Activated effector memory CD4-positive, alpha-beta T cell treated with Interleukin-2 at 50 U/mL for 16 hours (primary cell): ENCODE measurements around the gene CCSER1.

Source experiments
- DNase-seq: peaks from one replicate; pipeline ENCODE4 v3.0.0-alpha.2; 2020

Gene CCSER1

GRCh38 chr4:90130076-90130475 is 2.9 kb downstream of the CCSER1 start:
- DNase-seq, result no peak

DNA sequence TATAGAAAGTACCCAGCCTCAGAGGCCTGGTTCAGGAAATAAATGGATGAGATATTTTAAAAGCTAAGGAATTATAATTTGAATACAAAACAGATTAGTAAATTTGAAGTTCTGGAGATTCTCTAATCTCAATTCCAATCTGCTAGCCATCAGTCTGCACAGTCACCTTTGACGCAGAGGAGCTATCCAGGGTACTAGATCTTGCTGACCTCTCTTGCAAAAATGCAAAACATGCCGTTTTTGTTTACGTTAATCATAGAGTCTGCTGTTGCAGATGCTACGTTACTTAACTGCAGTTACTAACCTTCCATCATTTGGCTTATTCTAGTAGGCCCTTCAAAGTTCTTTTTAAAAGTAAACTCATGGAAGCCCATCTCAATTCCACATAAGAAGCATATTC is 10.4 kb downstream of the CCSER1 start:
- no peak for DNase-seq

GRCh38 chr4:90142081-90142480 is 14.9 kb downstream of the CCSER1 start:
- no peak for DNase-seq

GRCh38 chr4:90145319-90145718 is 18.1 kb downstream of the CCSER1 start:
- DNase-seq, result no peak

DNA sequence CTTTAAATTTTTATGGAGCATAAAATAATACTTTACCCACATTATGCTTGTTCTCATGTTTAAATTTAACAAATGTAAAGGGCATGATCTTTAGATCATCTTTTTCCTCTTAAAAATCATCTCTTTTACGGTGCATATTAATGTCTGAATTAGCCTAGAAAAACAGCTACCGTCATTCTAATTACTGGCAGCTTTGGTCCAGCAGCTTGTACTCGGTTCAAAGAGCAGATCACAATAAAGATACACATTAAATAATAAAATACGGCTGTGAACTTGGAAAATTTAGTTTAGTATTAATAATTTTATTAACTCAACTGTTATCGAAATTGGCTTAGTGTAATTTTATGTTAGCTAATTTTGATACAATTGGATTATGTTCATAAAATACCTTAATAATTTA is 19.1 kb downstream of the CCSER1 start:
- no peak for DNase-seq

GRCh38 chr4:90148574-90149148 is 21.5 kb downstream of the CCSER1 start:
- DNase-seq, result no peak

- DNase-seq, result no peak
Observed at GRCh38 chr4:90152024-90152423, 24.8 kb downstream of the CCSER1 start.

GRCh38 chr4:90159193-90159592 is 32.0 kb downstream of the CCSER1 start:
- DNase-seq, result no peak

GRCh38 chr4:90160044-90160443 is 32.9 kb downstream of the CCSER1 start:
- DNase-seq, result no peak

DNA sequence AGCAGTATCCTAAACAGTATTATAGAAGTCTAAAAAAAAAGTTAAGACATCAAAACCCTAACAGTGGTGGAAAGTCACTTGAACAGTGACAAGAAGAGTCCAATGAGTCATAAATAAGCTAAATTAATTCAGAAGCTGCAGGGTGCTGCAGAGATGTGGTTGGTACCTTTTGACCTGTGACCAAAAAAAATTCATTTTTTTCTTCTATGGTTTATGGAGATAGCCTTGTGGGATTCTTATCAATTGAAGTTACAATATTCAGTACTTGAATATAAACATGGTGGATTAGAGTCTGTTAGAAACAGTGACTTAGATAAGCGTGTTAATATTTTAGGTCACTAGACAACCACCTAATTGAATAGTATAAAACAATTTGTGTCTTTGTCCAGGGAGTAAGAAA is 35.4 kb downstream of the CCSER1 start:
- no peak for DNase-seq

- DNase-seq, result no peak
Observed at GRCh38 chr4:90163872-90164271, 36.7 kb downstream of the CCSER1 start.

- DNase-seq, result no peak
Observed at GRCh38 chr4:90165883-90166282, 38.7 kb downstream of the CCSER1 start.

- no peak for DNase-seq
Observed at GRCh38 chr4:90171491-90171890, 44.3 kb downstream of the CCSER1 start.

DNA sequence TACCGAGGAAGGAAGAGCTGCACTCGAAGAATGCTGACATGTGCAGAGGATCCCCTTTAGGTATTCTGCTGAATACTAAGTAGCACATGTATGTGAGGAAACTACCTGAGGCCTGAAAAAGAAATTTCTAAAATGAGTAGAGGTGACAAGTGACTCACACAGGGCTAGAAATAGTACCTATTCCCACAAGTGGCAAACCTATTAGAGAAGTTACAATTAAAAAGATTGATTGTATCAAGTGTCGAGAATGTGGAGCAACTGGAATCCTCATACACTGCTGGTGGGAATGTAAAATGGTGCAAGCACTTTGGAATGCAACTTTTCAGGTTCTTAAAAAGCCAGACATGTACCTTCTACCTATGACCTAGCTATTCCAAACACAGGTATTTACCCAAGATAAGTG is 47.4 kb downstream of the CCSER1 start:
- DNase-seq, result no peak

DNA sequence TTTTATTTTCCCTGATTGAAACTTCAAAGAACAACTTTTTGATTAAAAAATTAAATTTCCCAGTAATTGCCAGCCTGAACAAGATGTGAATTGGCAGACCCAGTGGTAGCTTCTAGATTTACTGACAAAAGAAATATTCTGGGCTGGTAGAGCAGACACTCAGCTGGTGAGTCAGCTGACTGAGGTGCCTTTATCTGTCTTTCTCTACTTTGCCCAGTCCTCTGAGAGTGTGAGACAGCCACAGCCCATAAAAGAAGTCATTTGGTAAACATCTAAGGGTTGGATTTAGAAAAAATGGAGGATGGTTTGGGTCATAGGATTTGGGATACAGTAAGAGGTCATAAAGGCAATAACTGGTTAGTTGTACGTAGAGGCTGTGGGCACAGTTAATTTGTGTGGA is 54.5 kb downstream of the CCSER1 start:
- no peak for DNase-seq

DNA sequence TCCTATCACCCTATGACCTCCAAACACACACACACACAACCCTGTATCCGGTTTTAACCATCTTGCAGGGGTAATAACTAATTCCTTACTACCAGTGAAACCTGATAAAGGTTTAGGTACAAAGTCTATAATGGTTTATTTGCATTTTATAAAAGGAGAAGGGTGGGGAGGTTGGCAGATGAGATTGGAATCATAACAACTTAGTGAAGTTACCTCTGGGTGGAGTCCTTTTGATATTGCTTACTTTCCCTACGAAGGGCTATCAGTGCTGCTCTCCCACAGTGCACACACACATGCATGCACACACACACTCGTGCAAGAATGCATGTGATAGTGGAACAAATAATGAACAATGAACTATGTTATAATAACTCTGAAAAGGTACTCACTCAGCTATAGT is 56.1 kb downstream of the CCSER1 start:
- DNase-seq, result no peak

DNA sequence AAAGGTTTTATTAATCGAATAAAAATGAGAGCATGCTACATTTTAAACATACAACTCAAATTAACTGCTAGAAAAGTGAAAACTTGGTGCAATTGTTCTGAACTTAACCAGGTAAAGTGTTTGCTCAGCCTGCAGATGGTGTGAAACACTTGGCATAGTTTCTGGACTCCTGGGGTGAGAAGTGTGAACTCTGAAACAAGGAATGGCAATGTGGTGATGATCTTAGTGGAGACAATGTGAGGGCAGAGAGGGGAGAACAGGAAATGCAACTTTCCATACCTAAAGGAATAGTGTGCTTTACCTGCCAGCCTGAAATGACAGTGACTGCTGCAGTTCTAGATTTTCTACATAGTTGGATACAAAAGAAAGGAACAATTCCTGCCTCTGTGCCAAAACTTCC is 57.4 kb downstream of the CCSER1 start:
- no peak for DNase-seq

DNA sequence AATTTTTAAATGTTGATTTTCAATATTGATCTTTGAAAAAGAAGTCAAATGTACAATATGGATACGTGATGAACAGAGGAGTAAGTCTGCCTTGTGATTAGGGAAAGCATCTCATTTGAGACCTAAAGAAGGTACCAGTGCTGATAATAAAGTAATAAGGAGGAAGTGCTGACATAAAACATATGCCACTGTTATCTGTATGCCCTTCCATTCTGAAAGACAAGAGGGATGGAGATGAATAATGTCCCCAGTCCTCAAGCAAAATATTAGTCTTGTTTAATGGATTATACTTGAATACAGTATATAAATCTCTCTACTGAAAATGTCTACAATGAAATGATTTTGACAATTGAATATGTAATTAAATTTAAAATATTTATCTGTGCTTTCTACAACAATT is 58.2 kb downstream of the CCSER1 start:
- no peak for DNase-seq

GRCh38 chr4:90186229-90186628 is 59.0 kb downstream of the CCSER1 start:
- DNase-seq, result no peak

GRCh38 chr4:90187148-90187884 is 60.1 kb downstream of the CCSER1 start:
- no peak for DNase-seq

DNA sequence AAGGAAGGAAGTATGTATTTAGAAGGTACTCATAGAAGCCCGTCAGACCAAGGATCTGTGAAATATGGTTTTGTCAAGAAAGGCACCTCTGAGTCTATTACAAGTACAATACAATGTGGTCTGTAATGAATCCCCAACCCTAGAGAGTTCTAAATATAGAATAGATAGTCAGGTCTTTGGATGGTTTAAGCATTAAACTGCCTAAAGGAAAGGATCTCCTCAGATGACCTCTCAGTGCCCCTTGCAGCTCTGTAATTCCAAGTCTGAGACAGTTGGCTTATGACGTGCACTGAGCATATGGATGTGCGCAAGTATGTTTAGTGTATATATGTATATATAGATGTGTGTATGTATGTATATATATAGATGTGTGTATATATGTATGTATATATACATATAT is 62.0 kb downstream of the CCSER1 start:
- no peak for DNase-seq

DNA sequence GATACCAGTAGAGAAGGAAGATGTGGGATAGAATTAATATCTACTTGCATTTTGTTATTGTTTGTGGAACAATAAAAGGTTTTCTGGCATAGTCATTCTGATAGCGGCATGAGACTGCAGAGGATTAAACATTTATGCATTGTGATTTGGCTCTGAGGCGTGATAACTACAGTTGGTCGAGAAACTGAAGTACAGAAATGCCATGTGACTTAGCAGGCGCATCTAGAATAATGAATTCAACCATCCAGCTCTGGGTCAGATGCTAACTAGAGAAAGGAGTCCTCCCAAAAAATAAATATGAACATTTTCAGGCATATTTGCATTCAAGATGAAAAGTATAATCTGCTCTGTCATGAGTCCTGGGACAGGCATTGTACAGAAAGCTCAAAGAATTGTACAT is 62.8 kb downstream of the CCSER1 start:
- DNase-seq, result no peak

DNA sequence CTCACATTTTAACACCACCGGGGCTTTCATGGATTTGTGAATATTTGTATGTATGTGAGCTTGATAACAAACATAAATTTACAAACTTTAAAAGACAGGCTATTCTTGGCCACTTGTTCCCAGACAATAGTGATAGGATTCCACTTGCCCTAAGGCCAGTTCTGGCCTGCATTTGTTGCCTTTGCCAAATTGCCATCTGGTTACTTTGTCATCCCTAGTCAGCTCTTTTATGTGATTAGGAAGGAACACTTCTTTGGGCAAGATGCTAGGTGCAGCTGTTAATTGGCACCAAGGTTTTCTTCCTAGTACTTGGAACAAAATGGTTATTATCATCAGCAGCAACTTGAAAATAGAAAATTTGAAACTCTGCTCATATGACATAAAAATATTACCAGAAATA is 63.3 kb downstream of the CCSER1 start:
- DNase-seq, result no peak

GRCh38 chr4:90198086-90198847 is 71.1 kb downstream of the CCSER1 start:
- DNase-seq, result no peak
